Activated CD4-positive, CD25-positive, alpha-beta regulatory T cell (primary cell): ENCODE results near the gene LAMTOR3.

Source experiments
- DNase-seq, 4 experiments: peaks; one replicate each; lab custom pipeline; 2025; lab: John Stamatoyannopoulos, UW

LAMTOR3 gene, protein sequence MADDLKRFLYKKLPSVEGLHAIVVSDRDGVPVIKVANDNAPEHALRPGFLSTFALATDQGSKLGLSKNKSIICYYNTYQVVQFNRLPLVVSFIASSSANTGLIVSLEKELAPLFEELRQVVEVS

GRCh38 chr4:99894161-99894997 is at the start of gene LAMTOR3:
Gene LAMTOR3 (minus strand): TSS chr4:99894427. CDS start chr4:99893963, 464 bp downstream.
- DNase-seq: peak; percentile 75 to 82 (median 80)

GRCh38 chr4:99938243-99938753 is 44.1 kb upstream of the LAMTOR3 start:
- no peak for DNase-seq

DNA sequence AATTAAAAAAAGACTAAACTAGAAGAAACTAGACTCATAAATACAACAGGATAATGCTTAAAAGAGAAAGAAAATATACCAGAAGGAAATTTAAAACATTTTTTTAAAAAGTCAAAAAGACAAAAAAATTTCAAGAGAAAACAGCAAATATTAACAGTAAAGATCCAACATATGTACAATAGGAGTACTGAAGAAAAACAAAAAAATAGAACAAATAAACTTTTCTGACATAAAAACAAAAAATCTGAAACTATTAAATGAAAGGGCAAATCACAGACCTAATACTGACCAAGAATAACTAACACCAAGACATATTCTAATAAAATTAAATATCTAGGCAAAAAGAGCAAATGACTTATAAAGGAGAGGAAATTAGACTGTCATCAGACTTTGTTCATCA is 40.7 kb upstream of the LAMTOR3 start:
- DNase-seq: no peak

DNA sequence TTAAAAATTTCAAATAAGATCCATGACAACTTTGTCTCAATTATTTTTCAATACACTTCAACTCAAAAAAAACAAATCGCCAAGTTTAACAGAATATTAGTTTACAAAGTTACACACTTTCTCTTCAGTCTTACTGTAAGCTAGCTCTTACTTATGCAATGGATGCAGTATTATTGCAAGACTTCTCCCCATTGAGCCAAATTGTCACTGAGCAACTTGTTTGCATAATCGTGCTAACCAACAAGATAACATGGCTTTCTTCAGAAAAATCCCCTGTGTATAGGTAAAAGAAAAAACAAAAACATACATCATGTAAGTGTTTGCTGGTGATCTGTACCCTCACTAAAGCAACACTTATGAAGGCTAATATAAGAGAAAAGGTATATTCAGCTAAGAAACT is 33.3 kb upstream of the LAMTOR3 start:
- no peak for DNase-seq

- no peak for DNase-seq
Measured at GRCh38 chr4:99921174-99921573, 26.9 kb upstream of the LAMTOR3 start.

- DNase-seq: no peak
Measured at GRCh38 chr4:99918656-99919055, 24.4 kb upstream of the LAMTOR3 start.

DNA sequence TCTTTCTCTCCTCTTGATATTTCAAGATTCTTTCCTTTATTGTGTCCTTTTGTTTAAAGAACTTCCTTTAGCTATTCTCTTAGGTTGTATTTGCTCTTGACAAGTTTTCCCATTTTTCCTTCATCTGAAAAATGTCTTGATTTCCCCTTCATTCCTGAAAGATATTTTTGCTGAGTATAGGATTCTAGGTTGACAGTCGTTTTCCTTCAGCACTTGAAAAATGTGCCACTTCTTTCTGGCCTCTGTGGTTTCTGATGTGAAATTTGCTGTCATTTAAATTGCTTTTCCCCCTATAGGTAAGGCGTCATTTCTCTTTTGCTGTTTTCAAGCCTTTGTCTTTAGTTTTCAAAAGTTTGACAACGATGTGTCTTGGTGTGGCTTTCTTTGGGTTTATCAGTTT is 23.3 kb upstream of the LAMTOR3 start:
- no peak for DNase-seq

- no peak for DNase-seq
Measured at GRCh38 chr4:99915449-99915848, 21.2 kb upstream of the LAMTOR3 start.

DNA sequence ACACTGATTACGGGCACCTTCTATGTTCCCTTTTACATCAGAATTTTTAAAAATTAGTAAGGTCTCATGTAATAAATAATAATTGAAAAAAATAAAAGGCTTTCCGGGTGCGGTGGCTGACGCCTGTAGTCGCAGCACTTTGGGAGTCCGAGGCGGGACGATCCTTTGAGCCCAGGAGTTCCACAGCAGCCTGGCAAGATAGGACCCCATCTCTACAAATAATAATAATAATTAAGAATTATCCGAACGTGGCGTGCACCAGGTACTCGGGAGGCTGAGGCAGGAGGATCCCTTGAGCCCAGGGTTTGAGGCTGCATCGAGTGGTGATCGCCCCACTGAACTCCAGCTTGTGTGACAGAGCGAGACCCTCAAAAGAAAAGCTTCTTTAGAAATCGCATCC is 771 bp upstream of the LAMTOR3 start:
- no peak for DNase-seq

DNA sequence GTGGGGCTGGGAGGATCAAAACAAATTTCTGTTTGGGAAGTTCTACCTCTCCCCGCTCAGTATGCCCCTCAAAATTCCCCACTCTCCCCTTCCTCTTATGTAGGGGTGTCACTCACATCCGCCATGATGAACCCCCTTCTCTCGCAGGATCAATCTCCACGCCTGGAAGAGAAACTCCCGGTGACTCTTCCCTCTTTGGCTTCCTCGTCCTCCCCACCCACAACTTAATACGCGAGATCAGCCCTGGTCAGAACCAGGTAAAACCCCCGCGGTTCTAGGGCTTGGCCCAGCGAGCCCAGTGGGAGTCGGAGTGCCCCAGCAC is 427 bp downstream of the LAMTOR3 start:
- DNase-seq: no peak

DNA sequence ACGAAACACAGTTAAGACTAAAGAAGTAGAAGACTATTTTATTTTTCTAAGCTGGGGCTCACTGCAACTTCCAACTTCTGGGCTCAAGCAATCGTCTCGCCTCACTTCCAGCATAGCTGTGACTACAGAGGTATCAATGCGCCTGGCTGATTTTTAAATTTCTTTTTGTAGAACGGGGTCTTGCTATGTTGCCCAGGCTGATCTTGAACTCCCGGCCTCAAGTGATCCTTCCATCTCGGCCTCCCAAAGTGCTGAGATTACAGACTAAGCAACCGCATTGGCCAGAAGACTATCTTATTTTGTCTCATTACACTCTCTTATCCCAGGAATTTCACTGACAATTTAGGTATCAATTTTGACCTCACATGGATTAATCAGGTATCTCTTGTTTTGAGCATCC is 1.2 kb downstream of the LAMTOR3 start:
- no peak for DNase-seq

GRCh38 chr4:99891351-99891750 is 2.9 kb downstream of the LAMTOR3 start:
- no peak for DNase-seq

DNA sequence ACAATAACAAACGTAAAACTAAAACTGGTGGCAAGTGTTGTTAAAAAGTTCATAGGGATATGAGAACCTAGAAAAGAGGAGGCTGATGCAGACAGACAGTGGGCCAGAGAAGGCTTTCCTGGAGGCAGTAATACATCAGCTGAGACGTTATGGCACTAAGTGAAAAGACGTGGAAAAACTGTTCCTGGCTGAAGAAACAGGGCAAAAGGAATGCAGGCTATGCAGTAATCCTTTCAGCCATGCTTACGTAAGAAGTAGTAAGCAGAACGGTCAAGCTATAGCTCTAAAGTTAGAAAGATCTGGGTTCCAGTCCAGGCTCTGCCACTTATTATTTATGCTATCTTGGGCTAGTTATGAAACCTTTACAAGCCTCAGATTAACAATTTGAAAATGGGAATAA is 6.4 kb downstream of the LAMTOR3 start:
- DNase-seq: no peak

DNA sequence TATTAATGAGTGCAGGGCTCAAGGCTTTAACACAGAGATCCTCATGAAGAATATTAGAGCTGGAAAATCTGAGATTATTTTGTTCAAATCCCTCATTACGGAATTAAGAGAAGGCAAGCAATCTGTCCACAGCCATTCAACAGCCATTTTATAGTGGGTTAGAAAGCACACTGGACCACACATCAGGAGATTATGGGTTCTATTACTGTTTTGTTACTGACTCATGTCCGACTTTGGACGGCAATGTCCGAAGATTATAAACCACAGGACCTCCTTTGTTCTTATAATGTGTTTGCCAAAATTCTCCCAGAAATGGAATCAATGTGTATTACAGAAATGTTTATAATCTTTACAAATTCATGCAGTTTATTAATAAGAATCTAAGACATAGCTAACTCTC is 8.1 kb downstream of the LAMTOR3 start:
- no peak for DNase-seq

- DNase-seq: no peak
Measured at GRCh38 chr4:99885687-99886086, 8.5 kb downstream of the LAMTOR3 start.

GRCh38 chr4:99885063-99885664 is 9.1 kb downstream of the LAMTOR3 start:
- DNase-seq: no peak

DNA sequence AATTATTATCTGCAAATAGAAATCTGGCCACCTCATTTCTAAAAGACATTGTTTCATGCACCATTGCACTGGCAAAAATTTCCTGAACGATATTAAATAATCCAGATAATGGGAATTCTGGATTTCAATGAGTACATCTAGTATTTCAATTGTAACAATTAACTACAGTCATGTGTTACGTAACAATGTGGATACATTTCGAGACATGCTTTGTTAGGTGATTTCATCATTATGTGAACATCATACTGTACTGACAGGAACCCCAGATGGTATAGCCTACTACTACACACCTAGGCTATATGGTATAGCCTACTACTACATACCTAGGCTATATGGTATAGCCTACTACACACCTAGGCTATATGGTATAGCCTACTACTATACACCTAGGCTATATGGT is 14.8 kb downstream of the LAMTOR3 start:
- no peak for DNase-seq

DNA sequence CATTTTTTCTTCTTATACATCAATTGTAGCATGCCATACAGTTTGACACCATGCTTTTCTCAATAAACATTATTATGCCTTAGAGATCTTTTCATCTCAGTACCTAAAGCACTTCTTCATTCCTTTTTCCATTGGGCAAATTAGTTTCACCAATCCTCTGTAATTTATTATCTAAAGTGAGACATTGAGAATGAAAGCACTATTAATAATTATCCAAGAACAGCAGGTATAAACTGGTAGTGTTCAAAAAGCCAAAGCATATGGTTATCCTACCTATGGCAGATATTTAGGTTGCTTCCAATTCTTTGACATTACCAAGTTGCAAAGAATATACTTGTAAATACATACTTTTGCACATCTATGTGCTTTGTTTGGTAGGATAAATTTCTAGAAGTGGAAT is 15.6 kb downstream of the LAMTOR3 start:
- no peak for DNase-seq

GRCh38 chr4:99876946-99877345 is 17.3 kb downstream of the LAMTOR3 start:
- DNase-seq: no peak

- no peak for DNase-seq
Measured at GRCh38 chr4:99875071-99875470, 19.2 kb downstream of the LAMTOR3 start.

- DNase-seq: no peak
Measured at GRCh38 chr4:99872570-99872969, 21.7 kb downstream of the LAMTOR3 start.

- DNase-seq: no peak
Measured at GRCh38 chr4:99868126-99868596, 26.1 kb downstream of the LAMTOR3 start.

DNA sequence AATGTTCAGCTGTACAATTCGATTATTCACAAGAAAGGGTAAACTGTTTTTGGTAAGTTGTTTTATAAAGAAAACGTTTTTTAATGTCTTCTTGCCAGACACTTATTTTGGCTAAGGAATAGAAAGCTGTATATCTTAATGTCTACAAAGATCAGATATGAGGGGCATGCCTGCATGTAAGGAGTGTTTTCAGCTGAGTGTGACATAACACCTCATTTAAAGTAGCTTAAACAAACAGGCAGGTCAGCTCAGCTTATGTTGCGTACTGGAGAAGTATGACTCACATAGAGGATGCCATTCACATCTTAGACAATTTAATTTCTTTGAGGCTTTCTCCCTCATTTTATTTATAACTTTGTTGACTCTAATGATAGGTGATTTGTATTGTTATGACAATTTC is 30.4 kb downstream of the LAMTOR3 start:
- no peak for DNase-seq
